ENCODE results near the gene CHIT1. TPM values are rescaled to one million over a fixed set of nuclear protein-coding genes. Genes with fewer than 3 reads are reported as not detected.
A peak's percentile ranks its signal among the peaks of the same experiment; 100 is the strongest.

Gene CHIT1
- total RNA-seq, 1 experiment from 2014 or later: not detected

DNA sequence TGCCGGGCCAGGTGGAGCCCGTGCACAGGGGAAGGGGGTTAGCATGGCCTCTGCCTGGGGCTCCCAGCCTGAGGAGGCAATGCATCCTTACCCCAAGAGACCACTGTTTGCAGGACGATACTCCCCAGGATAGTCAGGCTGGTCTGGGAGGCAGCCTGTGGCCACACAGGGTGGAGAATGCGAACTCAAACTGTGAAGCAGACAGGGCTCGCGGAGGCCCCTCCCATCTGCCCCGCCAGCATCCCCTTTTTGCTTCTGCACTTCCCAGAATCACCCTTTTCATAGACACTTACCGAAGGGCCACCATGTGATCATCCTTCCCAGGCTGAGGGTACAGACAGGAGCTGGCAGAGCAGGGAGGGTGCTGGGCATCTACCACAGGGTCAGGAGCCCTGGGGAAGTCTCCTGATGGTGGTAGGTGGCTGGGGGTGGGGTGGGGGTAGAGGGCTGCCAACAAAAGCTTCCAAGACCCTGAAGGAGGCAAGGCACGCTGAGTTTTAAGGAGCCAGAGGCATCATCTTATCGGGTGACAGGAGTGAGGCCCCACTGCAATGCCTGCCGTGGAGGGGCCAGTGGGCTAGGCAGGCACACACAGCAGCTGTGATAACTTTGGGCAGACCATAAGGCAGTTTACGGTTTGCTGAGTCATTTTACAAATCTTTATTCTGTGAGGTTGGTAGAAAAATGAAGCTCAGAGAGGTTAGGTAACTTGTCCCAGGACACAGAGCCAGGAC is 44.6 kb upstream of the CHIT1 start:
- CTCF ChIA-PET: interaction anchor here (1.3 to 3.3 kb wide), 6 partner anchors 53 to 234 kb away, joined by 3 to 28 read pairs (median 8); no protein-coding TSS in a partner anchor

More for the DNA sequence above, 44.6 kb upstream of the CHIT1 start:
- no TSS peak for BruUV-seq (replicated peaks)
- intact Hi-C loops (cut with micrococcal nuclease): loop anchor here (1.0 to 2.0 kb wide), 3 partner anchors 64 to 429 kb away; no protein-coding TSS in a partner anchor
- Histone ChIP-seq H3K9me3 (ENCODE audit: control insufficient read depth in 1 of 2, insufficient read depth in 1 of 2, low read depth in 1 of 2, low read length in 2 of 2) (no peaks in the 10 kb centered on the region), H3K4me2 (ENCODE audit: low read length) (peak overlapping the region; percentile 77), H3K27ac (ENCODE audit: low read depth, low read length) (no peak overlapping the region), H2AFZ (ENCODE audit: low read depth, low read length, poor library complexity, severe bottlenecking) (no peak overlapping the region), H3K4me1 (ENCODE audit: control insufficient read depth in 1 of 2, insufficient read depth in 2 of 2, low read length in 2 of 2) (peaks cover 0 to 23% of the 10 kb centered on the region in 2 experiments; a peak in 2 of 4 replicates), H3K9ac (ENCODE audit: low read length) (no peak overlapping the region), H3K79me2 (ENCODE audit: insufficient read depth, low read length) (no peaks in the 10 kb centered on the region), H4K20me1 (ENCODE audit: insufficient read depth) (no peaks in the 10 kb centered on the region), H3K9me2 (ENCODE audit: insufficient read depth) (no peaks in the 10 kb centered on the region), H3K4me3 (replicated peaks in 1 of 2; ENCODE audit: low read depth in 1 of 2, low read length in 2 of 2) (no peak overlapping the region), H3K27me3 (ENCODE audit: insufficient read depth, low read length) (no peaks in the 10 kb centered on the region), H3K36me3 (ENCODE audit: control insufficient read depth in 1 of 2, insufficient read depth in 2 of 2, low read length in 2 of 2) (no peaks in the 10 kb centered on the region)
- no peak for ATAC-seq
- RAD21 ChIA-PET (ENCODE audit: low non-redundant PET in 1 of 2, low total read pairs in 2 of 2, uncharacterized antibody in 2 of 2, unreplicated experiment in 2 of 2): no interaction called here
- no peak for DNase-seq (ENCODE audit: low read depth, low spot score)
- POLR2A ChIA-PET: no interaction called here
- no peak for TF ChIP-seq TCF7L2 (IDR thresholded peaks at IDR 0.05; ENCODE audit: borderline replicate concordance, extremely low read depth, insufficient read depth, insufficient read length)
- TF ChIP-seq, protein P1, sequence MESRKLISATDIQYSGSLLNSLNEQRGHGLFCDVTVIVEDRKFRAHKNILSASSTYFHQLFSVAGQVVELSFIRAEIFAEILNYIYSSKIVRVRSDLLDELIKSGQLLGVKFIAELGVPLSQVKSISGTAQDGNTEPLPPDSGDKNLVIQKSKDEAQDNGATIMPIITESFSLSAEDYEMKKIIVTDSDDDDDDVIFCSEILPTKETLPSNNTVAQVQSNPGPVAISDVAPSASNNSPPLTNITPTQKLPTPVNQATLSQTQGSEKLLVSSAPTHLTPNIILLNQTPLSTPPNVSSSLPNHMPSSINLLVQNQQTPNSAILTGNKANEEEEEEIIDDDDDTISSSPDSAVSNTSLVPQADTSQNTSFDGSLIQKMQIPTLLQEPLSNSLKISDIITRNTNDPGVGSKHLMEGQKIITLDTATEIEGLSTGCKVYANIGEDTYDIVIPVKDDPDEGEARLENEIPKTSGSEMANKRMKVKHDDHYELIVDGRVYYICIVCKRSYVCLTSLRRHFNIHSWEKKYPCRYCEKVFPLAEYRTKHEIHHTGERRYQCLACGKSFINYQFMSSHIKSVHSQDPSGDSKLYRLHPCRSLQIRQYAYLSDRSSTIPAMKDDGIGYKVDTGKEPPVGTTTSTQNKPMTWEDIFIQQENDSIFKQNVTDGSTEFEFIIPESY (IDR thresholded peaks at IDR 0.05; ENCODE audit: extremely low read depth, insufficient replicate concordance, low read length): no peak
- TF ChIP-seq EZH2phosphoT487 (IDR thresholded peaks at IDR 0.05; ENCODE audit: borderline replicate concordance): no peak
- no peak for TF ChIP-seq POLR2AphosphoS5 (IDR thresholded peaks at IDR 0.05; ENCODE audit: low read depth, low read length)
- no peak for TF ChIP-seq ELF1 (IDR thresholded peaks at IDR 0.05; ENCODE audit: borderline replicate concordance, low read depth)
- TF ChIP-seq CEBPB (IDR thresholded peaks at IDR 0.05; ENCODE audit: low read depth): no peak
- no peak for TF ChIP-seq ZFX (IDR thresholded peaks at IDR 0.05)
- TF ChIP-seq CBX3 (IDR thresholded peaks at IDR 0.05; ENCODE audit: low read depth): no peak
- TF ChIP-seq CTCF (IDR thresholded peaks at IDR 0.05 in 2 of 3, conservative IDR thresholded peaks at IDR 0.05 in 1 of 3; ENCODE audit: borderline replicate concordance in 1 of 3, insufficient read depth in 1 of 3, low read depth in 2 of 3, low read length in 2 of 3): no peak
- no peak for TF ChIP-seq MAX (IDR thresholded peaks at IDR 0.05)

Measured in HCT116 (cell line).